Measurements from ENCODE around the gene WDR1.

The WDR1 gene

DNA sequence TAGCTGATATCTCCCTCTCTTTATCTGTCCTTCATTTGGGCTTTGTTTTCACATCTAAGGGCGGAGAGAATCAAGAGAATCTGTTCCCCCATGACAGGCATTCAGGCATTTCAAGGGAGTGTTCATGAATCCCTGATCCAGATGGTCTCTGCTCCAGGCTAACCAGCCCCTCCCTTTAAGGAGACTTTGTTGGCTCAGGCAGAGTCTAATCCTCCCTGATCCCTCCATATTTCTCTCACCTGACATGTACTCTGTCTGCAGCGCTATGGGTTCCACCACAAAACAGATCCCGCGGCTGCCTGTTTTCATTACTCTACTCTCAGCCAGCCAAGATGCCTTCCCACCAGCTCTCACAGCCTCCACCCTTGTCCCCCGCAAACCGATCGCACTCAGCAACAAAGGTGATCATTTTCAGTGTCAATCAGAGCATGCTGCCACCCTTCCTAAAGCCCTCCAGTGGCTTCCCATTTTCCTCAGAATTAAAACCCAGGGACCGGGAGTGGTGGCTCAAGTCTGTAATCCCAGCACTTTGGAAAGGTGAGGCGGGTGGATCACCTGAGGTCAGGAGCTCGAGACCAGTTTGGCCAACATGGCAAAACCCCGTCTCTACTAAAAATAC is 65.0 kb downstream of the WDR1 start:
- Histone ChIP-seq H3K27me3 (replicated peaks; ENCODE audit: control insufficient read depth, insufficient read depth, low read length) (peaks cover 20% of the 10 kb centered on the region), H3K9me3 (ENCODE audit: control insufficient read depth, low read length) (no peaks in the 10 kb centered on the region), H3K4me3 (ENCODE audit: low read length) (no peak overlapping the region), H3K4me1 (ENCODE audit: control insufficient read depth, insufficient read depth, low read length) (no peaks in the 10 kb centered on the region), H3K36me3 (ENCODE audit: control insufficient read depth, insufficient read depth, low read length, severe bottlenecking) (no peaks in the 10 kb centered on the region), H3K9ac (ENCODE audit: low read length) (no peak overlapping the region)
- no peak for DNase-seq (ENCODE audit: low read depth)

DNA sequence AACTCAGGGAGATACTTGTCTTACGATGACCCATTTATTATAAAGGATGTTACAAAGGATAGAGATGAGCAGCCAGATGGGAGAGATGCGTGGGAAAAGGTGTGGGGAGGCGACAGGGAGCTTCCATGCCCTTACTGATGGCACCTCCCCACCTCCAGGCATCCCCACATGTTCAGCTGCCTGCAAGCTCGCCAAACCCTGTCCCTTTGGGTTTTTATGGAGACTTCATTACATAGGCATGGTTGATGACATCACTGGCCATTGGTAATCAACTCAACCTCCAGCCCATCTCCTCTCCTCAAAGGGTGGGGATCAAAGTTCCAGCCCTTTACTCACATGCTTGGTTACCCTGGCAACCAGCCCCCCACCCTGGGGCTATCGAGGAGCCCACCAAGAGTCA is 65.9 kb downstream of the WDR1 start:
- no peak for DNase-seq (ENCODE audit: low read depth)

DNA sequence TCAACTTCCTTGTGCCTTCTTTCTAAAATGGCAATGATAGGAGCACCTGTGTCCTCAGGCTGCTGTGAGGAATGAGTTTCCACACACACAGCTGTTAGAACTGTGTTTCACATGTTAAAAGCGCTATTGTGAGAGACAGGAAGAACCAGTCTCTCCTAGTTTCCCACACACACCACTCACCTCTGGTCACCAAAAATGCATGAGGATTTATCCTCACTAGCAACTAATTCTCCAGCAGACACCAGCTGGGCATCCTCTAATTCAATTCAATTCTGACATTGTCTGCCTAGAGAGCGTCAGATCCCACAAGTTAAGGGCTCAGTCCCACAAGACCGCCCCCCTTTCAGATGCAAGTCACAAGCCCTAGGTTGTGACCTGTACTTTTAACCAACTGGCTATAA is 66.3 kb downstream of the WDR1 start:
- Histone ChIP-seq H3K4me3 (ENCODE audit: low read length) (no peak overlapping the region), H3K4me1 (ENCODE audit: control insufficient read depth, insufficient read depth, low read length) (no peaks in the 10 kb centered on the region), H3K36me3 (ENCODE audit: control insufficient read depth, insufficient read depth, low read length, severe bottlenecking) (no peaks in the 10 kb centered on the region), H3K9me3 (ENCODE audit: control insufficient read depth, low read length) (no peaks in the 10 kb centered on the region), H3K27me3 (replicated peaks; ENCODE audit: control insufficient read depth, insufficient read depth, low read length) (peaks cover 20% of the 10 kb centered on the region), H3K9ac (ENCODE audit: low read length) (no peak overlapping the region)
- no peak for DNase-seq (ENCODE audit: low read depth)

More for the DNA sequence above, 65.9 kb downstream of the WDR1 start:
- H3K9ac ChIP-seq (ENCODE audit: low read length), result no peak overlapping the region
- no peaks in the 10 kb centered on the region for H3K4me1 ChIP-seq (ENCODE audit: control insufficient read depth, insufficient read depth, low read length)
- peaks cover 20% of the 10 kb centered on the region for H3K27me3 ChIP-seq (replicated peaks; ENCODE audit: control insufficient read depth, insufficient read depth, low read length)
- no peaks in the 10 kb centered on the region for H3K9me3 ChIP-seq (ENCODE audit: control insufficient read depth, low read length)
- H3K36me3 ChIP-seq (ENCODE audit: control insufficient read depth, insufficient read depth, low read length, severe bottlenecking), result no peaks in the 10 kb centered on the region
- H3K4me3 ChIP-seq (ENCODE audit: low read length), result no peak overlapping the region

DNA sequence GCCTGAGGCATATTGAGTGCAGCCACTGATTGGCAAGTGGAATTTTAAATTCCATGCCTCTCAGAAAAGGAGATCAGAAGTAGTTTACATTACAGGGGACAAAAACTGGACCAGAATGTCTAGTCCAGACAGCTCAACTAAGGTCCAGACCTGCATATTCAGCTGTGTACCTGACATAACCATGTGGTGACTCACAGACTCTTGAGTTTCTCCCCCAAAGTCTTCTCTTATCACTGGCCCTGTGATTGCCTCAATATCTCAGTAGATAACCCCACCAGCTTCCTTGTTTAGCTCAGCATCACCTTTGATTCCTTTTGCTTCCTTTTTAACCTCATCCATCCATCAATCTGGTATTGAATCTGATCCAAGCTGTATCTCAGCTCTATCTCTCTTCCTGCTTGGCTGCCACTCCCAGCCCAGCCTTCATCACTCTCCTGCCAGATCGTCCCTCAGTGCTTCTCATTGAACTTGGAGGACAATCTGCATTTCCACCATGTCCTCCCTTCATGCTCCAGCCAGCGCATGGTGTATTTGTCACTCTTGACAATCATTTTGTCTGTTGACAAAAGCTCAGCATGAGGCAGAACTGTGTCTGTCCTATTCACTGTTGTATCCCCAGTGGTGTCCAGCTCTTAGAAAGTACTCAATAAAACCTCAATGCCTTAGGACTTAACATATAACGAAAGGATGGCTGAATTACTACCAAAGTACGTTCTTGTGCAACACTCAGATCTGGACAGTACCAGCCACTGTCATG is 67.5 kb downstream of the WDR1 start:
- Histone ChIP-seq H3K36me3 (ENCODE audit: control insufficient read depth, insufficient read depth, low read length, severe bottlenecking) (no peaks in the 10 kb centered on the region), H3K4me3 (ENCODE audit: low read length) (no peak overlapping the region), H3K27me3 (replicated peaks; ENCODE audit: control insufficient read depth, insufficient read depth, low read length) (peaks cover 20% of the 10 kb centered on the region)

DNA sequence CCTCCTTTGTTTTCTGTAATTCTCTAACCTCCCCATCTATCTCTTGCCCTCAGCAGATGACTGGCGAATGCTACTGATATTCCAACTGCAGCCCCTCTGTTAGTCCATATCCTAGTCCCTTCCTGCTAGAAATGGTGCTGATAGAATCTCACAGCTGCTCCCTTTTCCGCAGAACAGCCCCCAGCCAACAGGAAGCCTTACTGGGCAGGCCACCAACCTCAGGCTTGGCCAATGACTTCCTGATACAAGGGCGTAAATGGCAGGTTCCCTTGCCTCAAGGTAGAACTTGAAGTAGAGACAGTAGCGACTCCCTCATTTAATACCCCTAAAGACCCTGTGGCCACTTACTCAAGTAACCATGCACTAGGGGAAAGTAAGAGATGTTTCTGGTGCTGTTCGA is 68.6 kb downstream of the WDR1 start:
- H3K9me3 ChIP-seq (ENCODE audit: control insufficient read depth, low read length), result peaks cover 8% of the 10 kb centered on the region
- no peak overlapping the region for H3K4me3 ChIP-seq (ENCODE audit: low read length)
- H3K9ac ChIP-seq (ENCODE audit: low read length), result no peak overlapping the region
- H3K27me3 ChIP-seq (replicated peaks; ENCODE audit: control insufficient read depth, insufficient read depth, low read length), result peaks cover 20% of the 10 kb centered on the region
- no peaks in the 10 kb centered on the region for H3K4me1 ChIP-seq (ENCODE audit: control insufficient read depth, insufficient read depth, low read length)
- no peak for DNase-seq (ENCODE audit: low read depth)
- H3K36me3 ChIP-seq (ENCODE audit: control insufficient read depth, insufficient read depth, low read length, severe bottlenecking), result no peaks in the 10 kb centered on the region

More for the DNA sequence above, 67.5 kb downstream of the WDR1 start:
- no peak overlapping the region for H3K9ac ChIP-seq (ENCODE audit: low read length)
- no peak for DNase-seq (ENCODE audit: low read depth)
- no peaks in the 10 kb centered on the region for H3K9me3 ChIP-seq (ENCODE audit: control insufficient read depth, low read length)
- H3K4me1 ChIP-seq (ENCODE audit: control insufficient read depth, insufficient read depth, low read length), result no peaks in the 10 kb centered on the region

DNA sequence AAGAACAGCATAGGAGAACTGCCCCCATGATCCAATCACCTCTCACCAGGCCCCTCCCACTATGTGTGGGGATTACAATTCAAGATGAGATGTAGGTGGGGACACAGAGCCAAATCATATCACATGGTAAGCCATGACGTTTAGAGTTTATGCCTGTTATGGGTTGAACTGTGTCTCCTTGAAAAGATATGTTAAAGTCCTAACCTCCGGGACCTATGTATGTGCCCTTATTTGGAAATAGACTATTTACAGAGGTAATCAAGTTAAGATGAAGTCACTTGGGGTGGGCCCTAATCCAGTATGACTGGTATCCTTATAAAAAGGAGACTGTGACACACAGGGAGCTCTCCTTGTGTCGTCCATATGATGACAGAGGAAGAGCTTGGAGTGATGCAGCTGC is 70.1 kb downstream of the WDR1 start:
- H3K9me3 ChIP-seq (ENCODE audit: control insufficient read depth, low read length), result peaks cover 17% of the 10 kb centered on the region
- no peak for DNase-seq (ENCODE audit: low read depth)
- peaks cover 8% of the 10 kb centered on the region for H3K27me3 ChIP-seq (replicated peaks; ENCODE audit: control insufficient read depth, insufficient read depth, low read length)
- no peaks in the 10 kb centered on the region for H3K36me3 ChIP-seq (ENCODE audit: control insufficient read depth, insufficient read depth, low read length, severe bottlenecking)
- H3K4me1 ChIP-seq (ENCODE audit: control insufficient read depth, insufficient read depth, low read length), result no peaks in the 10 kb centered on the region
- H3K9ac ChIP-seq (ENCODE audit: low read length), result no peak overlapping the region
- H3K4me3 ChIP-seq (ENCODE audit: low read length), result no peak overlapping the region

DNA sequence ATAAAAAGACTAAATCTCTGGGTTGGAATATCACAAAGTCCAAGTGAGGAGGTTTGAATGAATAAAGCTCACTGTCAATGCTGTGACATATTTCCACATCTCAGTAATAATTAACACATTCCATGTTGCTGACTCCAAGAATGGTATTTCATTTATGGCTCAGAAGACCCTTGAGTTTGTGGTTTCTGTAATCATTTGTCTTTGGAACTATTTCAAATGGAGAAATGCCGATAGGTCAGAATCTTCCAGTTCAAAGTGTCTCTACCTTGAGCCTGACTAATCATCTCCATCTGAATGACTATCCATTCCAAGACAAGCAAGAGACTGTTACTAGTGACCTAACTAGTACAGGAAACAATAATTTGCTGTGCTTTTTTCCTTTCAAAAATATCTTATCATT is 71.1 kb downstream of the WDR1 start:
- H3K9ac ChIP-seq (ENCODE audit: low read length), result no peak overlapping the region
- no peaks in the 10 kb centered on the region for H3K27me3 ChIP-seq (replicated peaks; ENCODE audit: control insufficient read depth, insufficient read depth, low read length)
- DNase-seq (ENCODE audit: low read depth), result no peak
- H3K4me3 ChIP-seq (ENCODE audit: low read length), result no peak overlapping the region
- no peaks in the 10 kb centered on the region for H3K36me3 ChIP-seq (ENCODE audit: control insufficient read depth, insufficient read depth, low read length, severe bottlenecking)
- peaks cover 17% of the 10 kb centered on the region for H3K9me3 ChIP-seq (ENCODE audit: control insufficient read depth, low read length)
- no peaks in the 10 kb centered on the region for H3K4me1 ChIP-seq (ENCODE audit: control insufficient read depth, insufficient read depth, low read length)

DNA sequence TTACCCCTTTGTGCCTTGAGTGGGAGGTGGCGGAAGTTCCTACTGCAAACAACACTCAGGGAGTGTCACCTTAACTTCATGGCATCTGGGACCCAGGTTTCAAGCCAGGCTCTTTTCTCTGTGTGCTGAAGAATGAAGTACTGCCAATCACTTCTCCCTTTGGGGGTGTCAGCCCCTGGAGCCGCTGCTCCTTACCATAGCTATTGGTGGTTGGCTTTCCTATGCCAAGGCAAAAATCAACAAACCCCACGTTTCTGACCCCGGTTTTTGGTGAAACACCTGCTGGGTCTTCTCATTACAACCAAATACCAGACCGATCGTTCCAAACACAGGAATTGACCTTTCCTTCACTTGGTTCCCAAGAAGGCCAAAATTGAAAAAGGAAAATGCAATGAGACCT is 75.6 kb downstream of the WDR1 start:
- no peaks in the 10 kb centered on the region for H3K36me3 ChIP-seq (ENCODE audit: control insufficient read depth, insufficient read depth, low read length, severe bottlenecking)
- H3K9me3 ChIP-seq (ENCODE audit: control insufficient read depth, low read length), result peaks cover 17% of the 10 kb centered on the region
- H3K9ac ChIP-seq (ENCODE audit: low read length), result no peak overlapping the region
- DNase-seq (ENCODE audit: low read depth), result no peak
- H3K27me3 ChIP-seq (replicated peaks; ENCODE audit: control insufficient read depth, insufficient read depth, low read length), result peaks cover 4% of the 10 kb centered on the region
- no peak overlapping the region for H3K4me3 ChIP-seq (ENCODE audit: low read length)
- no peaks in the 10 kb centered on the region for H3K4me1 ChIP-seq (ENCODE audit: control insufficient read depth, insufficient read depth, low read length)

DNA sequence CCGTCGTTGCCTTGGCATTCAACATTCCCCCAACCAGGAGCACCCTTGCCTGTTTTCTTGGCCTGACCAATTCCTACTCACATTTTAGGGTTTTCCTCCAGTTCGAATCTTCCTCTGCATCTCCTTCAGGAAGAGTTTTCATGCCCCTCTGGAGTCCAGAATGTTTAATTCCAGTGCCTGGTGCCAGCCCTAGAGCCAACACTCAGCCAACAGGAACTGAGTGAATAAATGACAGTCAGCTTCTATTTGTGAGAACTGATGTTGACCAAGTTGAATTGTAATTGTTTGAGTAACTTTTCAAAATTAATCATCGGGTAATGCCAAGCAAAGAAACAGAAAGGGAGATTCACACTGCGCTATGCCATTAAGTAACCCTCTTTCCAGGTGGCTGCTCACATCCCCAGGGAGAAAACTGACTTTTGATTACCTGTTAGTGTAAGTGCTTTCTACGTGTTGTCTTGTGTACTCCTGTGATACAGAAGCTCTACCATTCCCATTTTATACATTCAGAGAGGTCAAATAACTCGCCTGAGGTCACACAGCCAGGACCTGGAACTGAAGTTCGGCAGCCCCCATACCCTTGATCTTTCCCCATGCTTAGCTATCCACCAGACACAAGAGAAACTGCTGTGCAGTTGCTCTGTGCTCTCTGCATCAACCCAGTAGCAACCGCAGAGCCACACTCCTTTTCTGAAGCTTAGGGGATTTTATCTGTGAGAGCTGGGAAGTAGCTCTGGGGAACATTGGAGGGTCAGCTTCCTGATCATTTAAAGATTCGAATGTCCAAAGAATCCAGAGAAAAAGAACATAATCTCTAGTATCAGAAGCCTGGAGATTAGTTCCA is 76.3 kb downstream of the WDR1 start:
- no peak for DNase-seq (ENCODE audit: low read depth)
- Histone ChIP-seq H3K9me3 (ENCODE audit: control insufficient read depth, low read length) (peaks cover 17% of the 10 kb centered on the region), H3K9ac (ENCODE audit: low read length) (no peak overlapping the region), H3K27me3 (replicated peaks; ENCODE audit: control insufficient read depth, insufficient read depth, low read length) (peaks cover 4% of the 10 kb centered on the region), H3K4me1 (ENCODE audit: control insufficient read depth, insufficient read depth, low read length) (no peaks in the 10 kb centered on the region), H3K36me3 (ENCODE audit: control insufficient read depth, insufficient read depth, low read length, severe bottlenecking) (no peaks in the 10 kb centered on the region), H3K4me3 (ENCODE audit: low read length) (no peak overlapping the region)

DNA sequence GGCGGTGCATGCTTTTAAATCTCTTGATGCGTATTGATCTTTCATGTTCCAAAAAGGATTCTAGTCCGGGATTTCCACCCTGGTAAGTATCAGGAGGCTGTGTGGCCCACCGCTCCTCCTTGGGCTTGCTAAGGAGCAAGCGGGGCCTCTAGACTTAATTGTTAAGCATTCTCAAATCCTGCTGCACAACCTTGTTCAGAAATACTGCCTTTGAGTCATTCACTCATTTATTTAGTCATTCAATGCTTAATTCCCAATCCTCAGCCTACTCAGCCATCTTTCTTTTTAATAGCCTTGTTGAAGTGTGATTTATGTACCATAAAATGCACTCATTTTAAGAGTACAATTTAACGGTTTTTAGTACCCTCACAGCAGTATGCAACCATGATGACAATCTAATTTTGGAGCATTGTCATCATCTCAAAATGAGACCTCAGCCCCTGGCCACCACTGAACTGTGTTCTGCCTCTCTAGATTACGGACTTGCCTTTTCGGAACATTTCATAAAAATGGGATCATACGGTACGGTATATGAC is 79.7 kb downstream of the WDR1 start:
- H3K4me3 ChIP-seq (ENCODE audit: low read length), result no peak overlapping the region

DNA sequence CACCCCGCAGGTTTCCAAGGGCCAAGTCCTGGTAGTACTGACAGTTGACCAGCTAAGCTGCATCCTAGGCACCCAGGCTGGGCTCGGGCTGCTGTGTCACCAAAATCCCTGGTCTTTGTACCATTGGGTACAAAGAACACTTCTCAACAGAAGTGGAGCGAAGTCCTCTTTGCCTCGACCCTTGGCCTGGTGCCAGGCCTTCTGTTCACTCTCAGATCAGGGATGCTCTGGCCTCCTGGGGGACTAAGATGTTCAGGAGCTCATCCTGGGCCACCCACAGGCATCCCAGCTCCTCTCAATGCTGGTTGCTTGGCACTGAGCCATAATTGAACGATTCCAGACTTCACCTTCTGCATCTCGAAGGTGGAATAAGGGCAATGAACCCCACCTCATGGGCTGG is 81.5 kb downstream of the WDR1 start:
- Histone ChIP-seq H3K9ac (ENCODE audit: low read length) (no peak overlapping the region), H3K4me1 (ENCODE audit: control insufficient read depth, insufficient read depth, low read length) (peaks cover 28% of the 10 kb centered on the region), H3K4me3 (ENCODE audit: low read length) (no peak overlapping the region), H3K27me3 (replicated peaks; ENCODE audit: control insufficient read depth, insufficient read depth, low read length) (peaks cover 4% of the 10 kb centered on the region), H3K9me3 (ENCODE audit: control insufficient read depth, low read length) (no peaks in the 10 kb centered on the region), H3K36me3 (ENCODE audit: control insufficient read depth, insufficient read depth, low read length, severe bottlenecking) (no peaks in the 10 kb centered on the region)
- no peak for DNase-seq (ENCODE audit: low read depth)

More for the DNA sequence above, 79.7 kb downstream of the WDR1 start:
- H3K36me3 ChIP-seq (ENCODE audit: control insufficient read depth, insufficient read depth, low read length, severe bottlenecking), result no peaks in the 10 kb centered on the region
- H3K9me3 ChIP-seq (ENCODE audit: control insufficient read depth, low read length), result no peaks in the 10 kb centered on the region
- peaks cover 22% of the 10 kb centered on the region for H3K4me1 ChIP-seq (ENCODE audit: control insufficient read depth, insufficient read depth, low read length)
- no peak overlapping the region for H3K9ac ChIP-seq (ENCODE audit: low read length)
- no peak for DNase-seq (ENCODE audit: low read depth)
- peaks cover 4% of the 10 kb centered on the region for H3K27me3 ChIP-seq (replicated peaks; ENCODE audit: control insufficient read depth, insufficient read depth, low read length)
